Endothelial cell of umbilical vein (primary cell): ENCODE results near the gene STPG3. TPM values are rescaled to one million over a fixed set of nuclear protein-coding genes. Genes with fewer than 3 reads are reported as not detected.
A peak's percentile ranks its signal among the peaks of the same experiment; 100 is the strongest.

Experiments
- BruUV-seq: library from RNA; stranded (reverse); fragments of 400-500 nt; replicated peaks from 2 replicates; lab custom pipeline; 2021; lab: Mats Ljungman, UMichigan
- CTCF ChIA-PET: fragments of 300-600, 350-600 bp; sonication (Branson Sonifier 250); formaldehyde crosslinking; loops from one replicate; lab custom pipeline; 2021; ENCODE audit warnings: antibody characterized with exemption, inconsistent platforms; lab: Charles Lee
- POLR2A ChIA-PET: fragments of 300-600, 350-600 bp; sonication (Branson Sonifier 250); formaldehyde crosslinking; loops from one replicate; lab custom pipeline; 2021; ENCODE audit warnings: antibody characterized with exemption, inconsistent platforms; lab: Charles Lee
- DNase-seq: peaks from one replicate; pipeline ENCODE4 v3.0.0-alpha.2; 2011; ENCODE audit warnings: low read depth, low spot score
- FAIRE-seq: peaks from 2 replicates; lab custom pipeline; 2011; peaks lifted over from hg19 to GRCh38; lab: Jason Lieb, UNC
- H2AFZ ChIP-seq: 2 replicates; pipeline ENCODE4 v1.6.0; 2012; ENCODE audit warnings: low read depth, low read length, control low read depth, inconsistent platforms
- H3K27ac ChIP-seq: 2 replicates; pipeline ENCODE4 v1.5.1; 2011; ENCODE audit warnings: low read depth, mild to moderate bottlenecking, control low read depth, low read length, moderate library complexity; ENCODE audit not compliant: insufficient read depth
- H3K27me3 ChIP-seq, 2 experiments: 2 replicates each; pipeline versions ENCODE4 v1.6.0 to v1.6.1; 2011; ENCODE audit warnings: low read length in 2 of 2, mixed read lengths in 1 of 2; ENCODE audit not compliant: control insufficient read depth in 2 of 2, insufficient read depth in 2 of 2
- H3K36me3 ChIP-seq, 2 experiments: 2 replicates in 1 of 2; 3 replicates in 1 of 2; pipeline ENCODE4 v1.5.1; 2011; ENCODE audit warnings: low read length in 2 of 2, mild to moderate bottlenecking in 1 of 2, moderate library complexity in 1 of 2; ENCODE audit not compliant: control insufficient read depth in 2 of 2, insufficient read depth in 2 of 2; ENCODE audit errors: extremely low read depth in 1 of 2
- H3K4me1 ChIP-seq: 3 replicates; pipeline ENCODE4 v1.5.1; 2011; ENCODE audit warnings: mild to moderate bottlenecking, low read length; ENCODE audit not compliant: control insufficient read depth, insufficient read depth; ENCODE audit errors: extremely low read depth
- H3K4me2 ChIP-seq: 2 replicates; pipeline ENCODE4 v1.6.1; 2011; ENCODE audit warnings: low read length, control low read depth, mixed read lengths; ENCODE audit not compliant: insufficient read depth
- H3K4me3 ChIP-seq, 3 experiments: fragments of 200-600 bp in 1 of 3; sonication (generic), shearing (Covaris generic) in 1 of 3; replicated peaks in 1 of 3; 2 replicates each; pipeline ENCODE4 v1.5.1; 2011 to 2016; ENCODE audit warnings: control low read depth in 3 of 3, low read length in 3 of 3, mild to moderate bottlenecking in 2 of 3, inconsistent platforms in 1 of 3, low read depth in 1 of 3, moderate library complexity in 1 of 3; ENCODE audit not compliant: insufficient read depth in 1 of 3
- H3K79me2 ChIP-seq: 2 replicates; pipeline ENCODE4 v1.6.0; 2012; ENCODE audit warnings: low read length, inconsistent platforms; ENCODE audit not compliant: control insufficient read depth, insufficient read depth
- H3K9ac ChIP-seq: replicated peaks from 2 replicates; pipeline ENCODE3; 2011; ENCODE audit warnings: low read length, control low read depth; ENCODE audit not compliant: insufficient read depth; ENCODE audit errors: extremely low read depth
- H3K9me1 ChIP-seq: replicated peaks from 3 replicates; pipeline ENCODE4 v1.6.0; 2011; ENCODE audit warnings: mild to moderate bottlenecking, low read length; ENCODE audit not compliant: control insufficient read depth, insufficient read depth; ENCODE audit errors: extremely low read depth
- H3K9me3 ChIP-seq: replicated peaks from 2 replicates; pipeline ENCODE4 v1.5.1; 2012; ENCODE audit warnings: low read length, inconsistent platforms; ENCODE audit not compliant: control insufficient read depth, insufficient read depth
- H4K20me1 ChIP-seq: replicated peaks from 2 replicates; pipeline ENCODE3; 2011; ENCODE audit warnings: mild to moderate bottlenecking, low read length; ENCODE audit not compliant: control insufficient read depth, insufficient read depth; ENCODE audit errors: extremely low read depth
- CTCF ChIP-seq, 2 donors: IDR thresholded peaks; 1 replicate in 1 of 2; 2 replicates in 1 of 2; pipeline ENCODE4 v1.5.1; 2011; ENCODE audit warnings: low read length in 2 of 2, mild to moderate bottlenecking in 2 of 2, moderate library complexity in 2 of 2, control low read depth in 1 of 2, inconsistent platforms in 1 of 2, low read depth in 1 of 2; ENCODE audit not compliant: insufficient read depth in 1 of 2; ENCODE audit errors: extremely low read depth in 1 of 2
- JUN ChIP-seq: IDR thresholded peaks from 2 replicates; pipeline ENCODE4 v1.6.1; 2011; ENCODE audit warnings: borderline replicate concordance, low read depth; ENCODE audit not compliant: insufficient read length, insufficient read depth
- MYC ChIP-seq: IDR thresholded peaks from one replicate; pipeline ENCODE4 v1.6.1; 2011; ENCODE audit warnings: mild to moderate bottlenecking, low read depth, low read length
- POLR2AphosphoS5 ChIP-seq: IDR thresholded peaks from 2 replicates; pipeline ENCODE4 v1.6.1; 2012; ENCODE audit warnings: low read depth, mild to moderate bottlenecking, control low read depth, low read length, moderate library complexity; ENCODE audit not compliant: insufficient read depth
- dilution Hi-C: fragments of 300-500 bp; cut with MboI; formaldehyde crosslinking; loops from one replicate; pipeline ENCODE4 v1.15.0; 2019; ENCODE audit warnings: low sequenced_read_pairs; ENCODE audit not compliant: extremely low pct_ligation_motif_present
- intact Hi-C: fragments of 100-400 bp; cut with micrococcal nuclease; formaldehyde crosslinking; loops from one replicate; pipeline ENCODE4 v1.10.0; 2022
- polyA plus RNA-seq, 4 experiments: library from polyadenylated mRNA; depleted of rRNA in 3 of 4; stranded (reverse) in 3 of 4; unstranded in 1 of 4; fragments of >200 nt; gene quantifications; 2 replicates each; pipeline versions ENCODE4 v1.2.1 to v1.2.3, GENCODE V29; 2011 to 2012; ENCODE audit warnings: missing spikeins in 1 of 4
- total RNA-seq: library from RNA; stranded (reverse); gene quantifications from 2 replicates; pipeline ENCODE4 v1.2.3, GENCODE V29; 2021

STPG3 gene
- total and polyA plus RNA-seq, 2 donors (not counting 3 experiments of a cell fraction or from before 2014, with no cell fraction given): not detected

GRCh38 chr9:137236238-137236935, 14.7 kb upstream of the STPG3 start:
- DNase-seq (peak; percentile 77), FAIRE-seq (peak; percentile 82)
- Histone ChIP-seq H3K27me3 (no peaks in the 10 kb centered on the region), H3K36me3 (no peaks in the 10 kb centered on the region), H3K27ac (no peak overlapping the region), H3K9ac (no peak overlapping the region), H3K4me2 (no peak overlapping the region), H3K79me2 (peaks cover 4% of the 10 kb centered on the region), H3K4me3 (no peak overlapping the region), H3K4me1 (no peaks in the 10 kb centered on the region), H4K20me1 (no peaks in the 10 kb centered on the region), H3K9me3 (no peaks in the 10 kb centered on the region), H3K9me1 (no peaks in the 10 kb centered on the region), H2AFZ (no peak overlapping the region)
- dilution Hi-C loops (no loop called here), intact Hi-C loops (loop anchor here (1.0 to 5.0 kb wide), 3 partner anchors 14 to 449 kb away; partner anchors contain the start of gene RNF208)
- TF ChIP-seq JUN: no peak
- peak; percentile 33 for TF ChIP-seq POLR2AphosphoS5
- TF ChIP-seq CTCF (IDR thresholded peaks at IDR 0.05; ENCODE audit: extremely low read depth in 1 of 2, insufficient read depth in 1 of 2, low read depth in 1 of 2, low read length in 2 of 2): peak; percentile 97 to 99
- no peak for TF ChIP-seq MYC
- no TSS peak for BruUV-seq
- POLR2A ChIA-PET: interaction anchor here (0.6 kb wide), 4 partner anchors 32 to 149 kb away, joined by 3 to 4 read pairs (median 3); partner anchors contain the start of gene MAN1B1
- CTCF ChIA-PET: interaction anchor here (0.6 to 2.5 kb wide), 68 partner anchors 9 to 782 kb away, joined by 3 to 63 read pairs (median 4); partner anchors contain the start of genes CYSRT1, MAN1B1, NDOR1 and NELFB
